Transverse colon (tissue), 3 donors: ENCODE results near the gene PTPRZ1.

Source experiments
- EP300 ChIP-seq: sonication (generic); formaldehyde crosslinking; IDR thresholded peaks from one replicate; pipeline ENCODE4 v1.6.1; 2017; ENCODE audit warnings: antibody characterized with exemption, low read depth
- POLR2A ChIP-seq: fragments of 450-650 bp; IDR thresholded peaks from one replicate; pipeline ENCODE4 v1.6.1; 2016; ENCODE audit warnings: antibody characterized with exemption, mild to moderate bottlenecking, moderate library complexity
- TF ChIP-seq, protein P1 (sequence below), 5 experiments: fragments of 200-600 bp in 3 of 5; fragments of 450-650 bp in 2 of 5; sonication (generic) in 3 of 5; IDR thresholded peaks; 1 replicate in 2 of 5; 2 replicates in 3 of 5; pipeline ENCODE4 v1.5.1; 2016 to 2017; ENCODE audit warnings: antibody characterized with exemption in 5 of 5, inconsistent platforms in 3 of 5, mild to moderate bottlenecking in 2 of 5, moderate library complexity in 1 of 5

DNA sequence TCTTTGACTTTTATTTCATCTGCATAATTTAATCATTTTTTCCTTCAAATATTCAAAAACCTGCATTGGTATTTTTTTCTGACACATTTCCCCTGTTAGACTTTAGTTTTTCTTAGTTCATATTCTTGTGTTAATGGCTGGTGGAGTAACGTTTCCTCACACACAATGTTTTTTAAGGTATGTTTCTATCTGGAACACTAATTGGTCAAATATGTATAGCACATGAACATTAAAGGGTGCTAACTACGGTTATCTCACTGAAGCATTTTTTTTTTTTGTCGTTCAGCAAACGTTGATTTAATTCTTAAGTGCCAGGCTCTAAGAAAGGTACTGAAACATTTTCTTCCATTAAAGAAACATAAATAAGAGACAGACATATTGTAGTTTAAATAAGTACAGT is 87.7 kb downstream of the PTPRZ1 start:
- TF ChIP-seq, protein P1, sequence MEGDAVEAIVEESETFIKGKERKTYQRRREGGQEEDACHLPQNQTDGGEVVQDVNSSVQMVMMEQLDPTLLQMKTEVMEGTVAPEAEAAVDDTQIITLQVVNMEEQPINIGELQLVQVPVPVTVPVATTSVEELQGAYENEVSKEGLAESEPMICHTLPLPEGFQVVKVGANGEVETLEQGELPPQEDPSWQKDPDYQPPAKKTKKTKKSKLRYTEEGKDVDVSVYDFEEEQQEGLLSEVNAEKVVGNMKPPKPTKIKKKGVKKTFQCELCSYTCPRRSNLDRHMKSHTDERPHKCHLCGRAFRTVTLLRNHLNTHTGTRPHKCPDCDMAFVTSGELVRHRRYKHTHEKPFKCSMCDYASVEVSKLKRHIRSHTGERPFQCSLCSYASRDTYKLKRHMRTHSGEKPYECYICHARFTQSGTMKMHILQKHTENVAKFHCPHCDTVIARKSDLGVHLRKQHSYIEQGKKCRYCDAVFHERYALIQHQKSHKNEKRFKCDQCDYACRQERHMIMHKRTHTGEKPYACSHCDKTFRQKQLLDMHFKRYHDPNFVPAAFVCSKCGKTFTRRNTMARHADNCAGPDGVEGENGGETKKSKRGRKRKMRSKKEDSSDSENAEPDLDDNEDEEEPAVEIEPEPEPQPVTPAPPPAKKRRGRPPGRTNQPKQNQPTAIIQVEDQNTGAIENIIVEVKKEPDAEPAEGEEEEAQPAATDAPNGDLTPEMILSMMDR (IDR thresholded peaks at IDR 0.05) = no peak
- no peak for TF ChIP-seq EP300
- TF ChIP-seq POLR2A = no peak
